SJCRH30 (cell line): ENCODE data around the gene OR52J3. TPM values are rescaled to one million over a fixed set of nuclear protein-coding genes. Genes with fewer than 3 reads are reported as not detected.
A peak's percentile ranks its signal among the peaks of the same experiment; 100 is the strongest.
"Not testable (repeated sequence)": the region's sequence is repeated elsewhere in the genome, so short reads cannot be mapped to it uniquely, and the experiment has no call there.

ENCODE experiments used
- DNase-seq, 2 experiments: peaks; one replicate each; pipeline ENCODE4 v3.0.0-alpha.2; 2015 to 2020
- H3K27ac ChIP-seq: fragments of 250-450 bp; sonication (Bioruptor Pico); 2 replicates; pipeline ENCODE4 v1.5.1; 2020; ENCODE audit warnings: mild to moderate bottlenecking, moderate library complexity
- H3K27me3 ChIP-seq: fragments of 250-450 bp; sonication (Bioruptor Pico); 2 replicates; pipeline ENCODE4 v1.5.1; 2020; ENCODE audit warnings: mild to moderate bottlenecking, moderate library complexity
- H3K36me3 ChIP-seq: fragments of 250-450 bp; sonication (Bioruptor Pico); 2 replicates; pipeline ENCODE4 v1.5.1; 2020; ENCODE audit warnings: mild to moderate bottlenecking, moderate library complexity
- H3K4me1 ChIP-seq: fragments of 250-450 bp; sonication (Bioruptor Pico); 2 replicates; pipeline ENCODE4 v1.5.1; 2020; ENCODE audit warnings: mild to moderate bottlenecking, moderate library complexity
- H3K4me3 ChIP-seq: fragments of 250-450 bp; sonication (Bioruptor Pico); 2 replicates; pipeline ENCODE4 v1.5.1; 2020; ENCODE audit warnings: mild to moderate bottlenecking, moderate library complexity
- H3K9me3 ChIP-seq: fragments of 250-450 bp; sonication (Bioruptor Pico); replicated peaks from 2 replicates; pipeline ENCODE4 v1.5.1; 2020; ENCODE audit warnings: mild to moderate bottlenecking, moderate library complexity
- total RNA-seq: library from RNA; depleted of rRNA; stranded (reverse); fragments of >200 nt; shearing (Covaris generic); gene quantifications from 2 replicates; pipeline ENCODE4 v1.2.3, GENCODE V29; 2014; rRNA removed

OR52J3 gene
- not detected in 2 replicates for total RNA-seq

GRCh38 chr11:5046226-5046625 is at the start of gene OR52J3:
Gene OR52J3 (plus strand): TSS chr11:5046526. CDS start chr11:5046526, 0 bp downstream.
- no peaks in the 10 kb centered on the region for H3K36me3 ChIP-seq
- no peak within 1 kb of the TSS for H3K27ac ChIP-seq
- no peaks in the 10 kb centered on the region for H3K4me1 ChIP-seq
- no peak for DNase-seq
- no peaks in the 10 kb centered on the region for H3K27me3 ChIP-seq
- no peak within 1 kb of the TSS for H3K4me3 ChIP-seq
- H3K9me3 ChIP-seq = no peaks in the 10 kb centered on the region

- DNase-seq = peak; percentile 56 to 73
- H3K36me3 ChIP-seq = no peaks in the 10 kb centered on the region
- no peaks in the 10 kb centered on the region for H3K4me1 ChIP-seq
- no peak overlapping the region for H3K4me3 ChIP-seq
- H3K27me3 ChIP-seq = no peaks in the 10 kb centered on the region
- H3K9me3 ChIP-seq = no peaks in the 10 kb centered on the region
- no peak overlapping the region for H3K27ac ChIP-seq
Observed at GRCh38 chr11:5004424-5005274, 41.7 kb upstream of the OR52J3 start.

GRCh38 chr11:5007561-5007960 is 38.8 kb upstream of the OR52J3 start:
- no peaks in the 10 kb centered on the region for H3K9me3 ChIP-seq
- peak; percentile 8 to 18 for DNase-seq
- no peaks in the 10 kb centered on the region for H3K27me3 ChIP-seq
- H3K4me3 ChIP-seq = no peak overlapping the region
- no peaks in the 10 kb centered on the region for H3K36me3 ChIP-seq
- no peak overlapping the region for H3K27ac ChIP-seq
- no peaks in the 10 kb centered on the region for H3K4me1 ChIP-seq

GRCh38 chr11:5011254-5011653 is 35.1 kb upstream of the OR52J3 start:
- Histone ChIP-seq H3K9me3 (no peaks in the 10 kb centered on the region), H3K27ac (no peak overlapping the region), H3K27me3 (no peaks in the 10 kb centered on the region), H3K4me1 (no peaks in the 10 kb centered on the region), H3K4me3 (no peak overlapping the region), H3K36me3 (no peaks in the 10 kb centered on the region)
- no peak for DNase-seq

GRCh38 chr11:5013012-5013411 is 33.3 kb upstream of the OR52J3 start:
- Histone ChIP-seq H3K36me3 (no peaks in the 10 kb centered on the region), H3K4me3 (no peak overlapping the region), H3K9me3 (no peaks in the 10 kb centered on the region), H3K4me1 (no peaks in the 10 kb centered on the region), H3K27me3 (no peaks in the 10 kb centered on the region), H3K27ac (no peak overlapping the region)
- no peak for DNase-seq

GRCh38 chr11:5021996-5022395 is 24.3 kb upstream of the OR52J3 start:
- no peak overlapping the region for H3K27ac ChIP-seq
- no peaks in the 10 kb centered on the region for H3K36me3 ChIP-seq
- no peaks in the 10 kb centered on the region for H3K4me1 ChIP-seq
- no peak for DNase-seq
- H3K4me3 ChIP-seq = no peak overlapping the region
- peaks cover 3% of the 10 kb centered on the region for H3K9me3 ChIP-seq
- no peaks in the 10 kb centered on the region for H3K27me3 ChIP-seq

GRCh38 chr11:5036669-5037068 is 9.7 kb upstream of the OR52J3 start:
- no peak for DNase-seq
- no peak overlapping the region for H3K4me3 ChIP-seq
- no peaks in the 10 kb centered on the region for H3K27me3 ChIP-seq
- no peak overlapping the region for H3K27ac ChIP-seq
- H3K36me3 ChIP-seq = no peaks in the 10 kb centered on the region
- H3K9me3 ChIP-seq = no peaks in the 10 kb centered on the region
- H3K4me1 ChIP-seq = no peaks in the 10 kb centered on the region

- Histone ChIP-seq H3K4me3 (no peak overlapping the region), H3K9me3 (no peaks in the 10 kb centered on the region), H3K27ac (no peak overlapping the region), H3K36me3 (no peaks in the 10 kb centered on the region), H3K27me3 (no peaks in the 10 kb centered on the region), H3K4me1 (no peaks in the 10 kb centered on the region)
- DNase-seq = no peak
Observed at GRCh38 chr11:5037926-5038325, 8.4 kb upstream of the OR52J3 start.

- no peak for DNase-seq
- no peak overlapping the region for H3K27ac ChIP-seq
- H3K9me3 ChIP-seq = no peaks in the 10 kb centered on the region
- no peaks in the 10 kb centered on the region for H3K27me3 ChIP-seq
- H3K36me3 ChIP-seq = no peaks in the 10 kb centered on the region
- H3K4me1 ChIP-seq = no peaks in the 10 kb centered on the region
- H3K4me3 ChIP-seq = no peak overlapping the region
Observed at GRCh38 chr11:5038341-5038740, 8.0 kb upstream of the OR52J3 start.

- no peaks in the 10 kb centered on the region for H3K27me3 ChIP-seq
- no peaks in the 10 kb centered on the region for H3K4me1 ChIP-seq
- H3K9me3 ChIP-seq = no peaks in the 10 kb centered on the region
- no peak overlapping the region for H3K4me3 ChIP-seq
- H3K27ac ChIP-seq = no peak overlapping the region
- DNase-seq = no peak
- H3K36me3 ChIP-seq = no peaks in the 10 kb centered on the region
Observed at GRCh38 chr11:5040876-5041275, 5.5 kb upstream of the OR52J3 start.

GRCh38 chr11:5042091-5042490 is 4.2 kb upstream of the OR52J3 start:
- no peak for DNase-seq
- H3K27ac ChIP-seq = no peak overlapping the region
- no peaks in the 10 kb centered on the region for H3K36me3 ChIP-seq
- H3K9me3 ChIP-seq = no peaks in the 10 kb centered on the region
- H3K27me3 ChIP-seq = no peaks in the 10 kb centered on the region
- H3K4me3 ChIP-seq = no peak overlapping the region
- no peaks in the 10 kb centered on the region for H3K4me1 ChIP-seq

GRCh38 chr11:5043380-5043779 is 2.9 kb upstream of the OR52J3 start:
- no peaks in the 10 kb centered on the region for H3K9me3 ChIP-seq
- H3K27me3 ChIP-seq = no peaks in the 10 kb centered on the region
- no peak for DNase-seq

GRCh38 chr11:5046754-5047330 is 516 bp downstream of the OR52J3 start:
- Histone ChIP-seq H3K27me3 (no peaks in the 10 kb centered on the region), H3K27ac (no peak overlapping the region), H3K36me3 (no peaks in the 10 kb centered on the region), H3K9me3 (no peaks in the 10 kb centered on the region), H3K4me3 (no peak overlapping the region), H3K4me1 (no peaks in the 10 kb centered on the region)
- DNase-seq = no peak

More at GRCh38 chr11:5043380-5043779, 2.9 kb upstream of the OR52J3 start:
- H3K4me3 ChIP-seq = no peak overlapping the region
- no peaks in the 10 kb centered on the region for H3K36me3 ChIP-seq
- no peaks in the 10 kb centered on the region for H3K4me1 ChIP-seq
- H3K27ac ChIP-seq = no peak overlapping the region

- not testable (repeated sequence) for H3K27ac ChIP-seq, H3K4me3 ChIP-seq, DNase-seq, H3K27me3 ChIP-seq, H3K9me3 ChIP-seq, H3K36me3 ChIP-seq, H3K4me1 ChIP-seq
Observed at GRCh38 chr11:5058679-5059078, 12.4 kb downstream of the OR52J3 start.

- Histone ChIP-seq H3K36me3 (no peaks in the 10 kb centered on the region), H3K9me3 (no peaks in the 10 kb centered on the region; the same call in 1 of the 2 replicates), H3K27me3 (0 out of 2 replicates have a peak, but pooled peaks cover 5% of the 10 kb centered on the region), H3K27ac (no peak within 1 kb of the TSS), H3K4me1 (no peaks in the 10 kb centered on the region), H3K4me3 (no peak within 1 kb of the TSS)
- DNase-seq = no peak
Observed at GRCh38 chr11:5059391-5059790, 13.1 kb downstream of the OR52J3 start, which contains the start of gene OR52E2. Gene OR52E2 (minus strand): TSS chr11:5059627. CDS start chr11:5059627, 0 bp downstream.
